Activated CD8-positive, alpha-beta memory T cell treated with anti-CD3 and anti-CD28 coated beads, Interleukin-2, amount 10 ng/mL, durations not matched to agents 7 days and 5 days (primary cell): ENCODE results near the gene TIMM29. TPM values are rescaled to one million over a fixed set of nuclear protein-coding genes. Genes with fewer than 3 reads are reported as not detected.

Source experiments
- ATAC-seq: fragments of 150-1000 bp; cut with Tn5 transposase; one replicate; pipeline ENCODE4 v1.10.0; 2021; ENCODE audit warnings: moderate library complexity
- CTCF ChIA-PET: fragments of 350-600 bp; sonication (Branson Sonifier 250); formaldehyde crosslinking; loops from one replicate; lab custom pipeline; 2021; ENCODE audit warnings: antibody characterized with exemption; lab: Charles Lee
- DNase-seq: peaks from one replicate; pipeline ENCODE4 v3.0.0-alpha.2; 2020
- H3K27ac Mint-ChIP-seq: one replicate; pipeline ENCODE4 v1.8.0; 2021; ENCODE audit warnings: mild to moderate bottlenecking, mixed read lengths
- H3K27me3 Mint-ChIP-seq: one replicate; pipeline ENCODE4 v1.8.0; 2021; ENCODE audit warnings: mixed read lengths
- H3K36me3 Mint-ChIP-seq: one replicate; pipeline ENCODE4 v1.8.0; 2021; ENCODE audit warnings: mild to moderate bottlenecking, mixed read lengths
- H3K4me1 Mint-ChIP-seq: one replicate; pipeline ENCODE4 v1.8.0; 2021; ENCODE audit warnings: mixed read lengths
- H3K4me3 Mint-ChIP-seq: one replicate; pipeline ENCODE4 v1.8.0; 2021; ENCODE audit warnings: mild to moderate bottlenecking, moderate library complexity, mixed read lengths
- H3K9me3 Mint-ChIP-seq: one replicate; pipeline ENCODE4 v1.8.0; 2022; ENCODE audit warnings: low read depth, mixed read lengths
- total RNA-seq, 2 experiments: library from RNA; stranded (reverse); gene quantifications; one replicate each; pipeline ENCODE4 v1.2.3, GENCODE V29; 2021

The TIMM29 gene
- total RNA-seq, 2 experiments from 2014 or later, result 25.2 to 28.5 TPM

- H3K4me1 Mint-ChIP-seq, result peaks cover 8% of the 10 kb centered on the region
- no peaks in the 10 kb centered on the region for H3K36me3 Mint-ChIP-seq
- no peak for DNase-seq
- no peaks in the 10 kb centered on the region for H3K9me3 Mint-ChIP-seq
- CTCF ChIA-PET, result interaction anchor here (1.2 kb wide), 1 partner anchor 37 kb away, joined by 3 read pairs; no protein-coding TSS in a partner anchor
- H3K27me3 Mint-ChIP-seq, result no peaks in the 10 kb centered on the region
- no peak overlapping the region for H3K4me3 Mint-ChIP-seq
- no peak for ATAC-seq
- H3K27ac Mint-ChIP-seq, result no peak overlapping the region
These were observed 33.2 kb upstream of the TIMM29 start for GRCh38 chr19:10895363-10895762.

GRCh38 chr19:10895920-10896319, 32.7 kb upstream of the TIMM29 start:
- no peak for ATAC-seq
- no peaks in the 10 kb centered on the region for H3K27me3 Mint-ChIP-seq
- CTCF ChIA-PET, result interaction anchor here (1.2 kb wide), 1 partner anchor 38 kb away, joined by 3 read pairs; no protein-coding TSS in a partner anchor
- no peaks in the 10 kb centered on the region for H3K36me3 Mint-ChIP-seq
- no peaks in the 10 kb centered on the region for H3K9me3 Mint-ChIP-seq
- peaks cover 8% of the 10 kb centered on the region for H3K4me1 Mint-ChIP-seq
- no peak for DNase-seq
- H3K4me3 Mint-ChIP-seq, result no peak overlapping the region
- H3K27ac Mint-ChIP-seq, result no peak overlapping the region

- Mint-ChIP-seq H3K36me3 (no peaks in the 10 kb centered on the region), H3K27me3 (no peaks in the 10 kb centered on the region), H3K4me1 (peaks cover 8% of the 10 kb centered on the region), H3K4me3 (no peak overlapping the region), H3K9me3 (no peaks in the 10 kb centered on the region), H3K27ac (no peak overlapping the region)
- DNase-seq (no peak), ATAC-seq (peak; percentile 64)
- CTCF ChIA-PET, result interaction anchor here (1.2 kb wide), 1 partner anchor 39 kb away, joined by 3 read pairs; no protein-coding TSS in a partner anchor
These were observed 31.6 kb upstream of the TIMM29 start for GRCh38 chr19:10896851-10897526.

GRCh38 chr19:10898633-10899032, 30.0 kb upstream of the TIMM29 start:
- no peak for ATAC-seq
- Mint-ChIP-seq H3K36me3 (peaks cover 5% of the 10 kb centered on the region), H3K4me1 (peaks cover 8% of the 10 kb centered on the region), H3K27ac (no peak overlapping the region), H3K27me3 (no peaks in the 10 kb centered on the region), H3K4me3 (no peak overlapping the region), H3K9me3 (peaks cover 4% of the 10 kb centered on the region)
- no peak for DNase-seq
- CTCF ChIA-PET, result no interaction called here

- CTCF ChIA-PET, result interaction anchor here (1.2 kb wide), 1 partner anchor 136 kb away, joined by 4 read pairs; no protein-coding TSS in a partner anchor
These were observed 29.4 kb upstream of the TIMM29 start for GRCh38 chr19:10899151-10899653.

GRCh38 chr19:10907925-10908324, 20.7 kb upstream of the TIMM29 start:
- no peak overlapping the region for H3K4me3 Mint-ChIP-seq
- no peak for DNase-seq
- no peak overlapping the region for H3K27ac Mint-ChIP-seq
- H3K27me3 Mint-ChIP-seq, result no peaks in the 10 kb centered on the region
- H3K4me1 Mint-ChIP-seq, result no peaks in the 10 kb centered on the region
- CTCF ChIA-PET, result no interaction called here
- peaks cover 3% of the 10 kb centered on the region for H3K9me3 Mint-ChIP-seq
- H3K36me3 Mint-ChIP-seq, result peaks cover 6% of the 10 kb centered on the region
- ATAC-seq, result no peak

More at GRCh38 chr19:10899151-10899653, 29.4 kb upstream of the TIMM29 start:
- Mint-ChIP-seq H3K4me3 (no peak overlapping the region), H3K27ac (no peak overlapping the region), H3K9me3 (peaks cover 4% of the 10 kb centered on the region), H3K4me1 (peaks cover 8% of the 10 kb centered on the region), H3K36me3 (peaks cover 7% of the 10 kb centered on the region), H3K27me3 (no peaks in the 10 kb centered on the region)
- no peak for ATAC-seq
- DNase-seq, result no peak

GRCh38 chr19:10908380-10908960, 20.1 kb upstream of the TIMM29 start:
- no peak overlapping the region for H3K4me3 Mint-ChIP-seq
- H3K4me1 Mint-ChIP-seq, result no peaks in the 10 kb centered on the region
- CTCF ChIA-PET, result no interaction called here
- H3K9me3 Mint-ChIP-seq, result no peaks in the 10 kb centered on the region
- no peak for ATAC-seq
- DNase-seq, result no peak
- H3K27ac Mint-ChIP-seq, result no peak overlapping the region
- H3K27me3 Mint-ChIP-seq, result no peaks in the 10 kb centered on the region
- peaks cover 3% of the 10 kb centered on the region for H3K36me3 Mint-ChIP-seq

GRCh38 chr19:10911579-10912363, 16.8 kb upstream of the TIMM29 start:
- Mint-ChIP-seq H3K4me3 (no peak overlapping the region), H3K27me3 (no peaks in the 10 kb centered on the region), H3K9me3 (no peaks in the 10 kb centered on the region), H3K27ac (no peak overlapping the region), H3K36me3 (peaks cover 2% of the 10 kb centered on the region), H3K4me1 (no peaks in the 10 kb centered on the region)
- ATAC-seq, result no peak
- no peak for DNase-seq
- CTCF ChIA-PET, result interaction anchor here (0.7 kb wide), 1 partner anchor 123 kb away, joined by 3 read pairs; no protein-coding TSS in a partner anchor

GRCh38 chr19:10912619-10913018, 16.0 kb upstream of the TIMM29 start:
- CTCF ChIA-PET, result no interaction called here

GRCh38 chr19:10913716-10914340, 14.8 kb upstream of the TIMM29 start:
- no peaks in the 10 kb centered on the region for H3K27me3 Mint-ChIP-seq
- CTCF ChIA-PET, result interaction anchor here (0.9 kb wide), 1 partner anchor 26 kb away, joined by 3 read pairs; no protein-coding TSS in a partner anchor
- no peak for ATAC-seq
- H3K4me1 Mint-ChIP-seq, result no peaks in the 10 kb centered on the region
- no peak overlapping the region for H3K27ac Mint-ChIP-seq
- peaks cover 2% of the 10 kb centered on the region for H3K36me3 Mint-ChIP-seq
- H3K4me3 Mint-ChIP-seq, result no peak overlapping the region
- no peak for DNase-seq
- H3K9me3 Mint-ChIP-seq, result no peaks in the 10 kb centered on the region

More at GRCh38 chr19:10912619-10913018, 16.0 kb upstream of the TIMM29 start:
- H3K4me1 Mint-ChIP-seq, result no peaks in the 10 kb centered on the region
- peaks cover 2% of the 10 kb centered on the region for H3K36me3 Mint-ChIP-seq
- no peak overlapping the region for H3K4me3 Mint-ChIP-seq
- no peak overlapping the region for H3K27ac Mint-ChIP-seq
- no peaks in the 10 kb centered on the region for H3K9me3 Mint-ChIP-seq
- H3K27me3 Mint-ChIP-seq, result no peaks in the 10 kb centered on the region
- no peak for ATAC-seq
- DNase-seq, result no peak

GRCh38 chr19:10915130-10916091, 13.2 kb upstream of the TIMM29 start:
- H3K27me3 Mint-ChIP-seq, result no peaks in the 10 kb centered on the region

GRCh38 chr19:10916602-10917001, 12.0 kb upstream of the TIMM29 start:
- DNase-seq, result no peak
- Mint-ChIP-seq H3K27ac (no peak overlapping the region), H3K4me3 (no peak overlapping the region), H3K27me3 (no peaks in the 10 kb centered on the region), H3K9me3 (no peaks in the 10 kb centered on the region), H3K36me3 (peaks cover 2% of the 10 kb centered on the region), H3K4me1 (no peaks in the 10 kb centered on the region)
- CTCF ChIA-PET, result no interaction called here
- ATAC-seq, result no peak

More at GRCh38 chr19:10915130-10916091, 13.2 kb upstream of the TIMM29 start:
- peaks cover 2% of the 10 kb centered on the region for H3K36me3 Mint-ChIP-seq
- no peak overlapping the region for H3K27ac Mint-ChIP-seq
- DNase-seq (no peak), ATAC-seq (no peak)
- CTCF ChIA-PET, result no interaction called here
- H3K4me1 Mint-ChIP-seq, result no peaks in the 10 kb centered on the region
- no peaks in the 10 kb centered on the region for H3K9me3 Mint-ChIP-seq
- no peak overlapping the region for H3K4me3 Mint-ChIP-seq
